GM10248 (cell line): Measurements from ENCODE around the gene CLK3.
"Not testable (repeated sequence)": the region's sequence is repeated elsewhere in the genome, so short reads cannot be mapped to it uniquely, and the experiment has no call there.

Source experiments
- CTCF ChIA-PET: fragments of 300-600 bp; sonication (Branson Sonifier 250); formaldehyde crosslinking; extraction: SDS; loops from one replicate; lab custom pipeline; 2021; ENCODE audit warnings: antibody characterized with exemption; lab: Yijun Ruan, JAX
- POLR2A ChIA-PET: fragments of 350-650 bp; sonication (Branson Sonifier 250); formaldehyde crosslinking; extraction: SDS; loops from one replicate; lab custom pipeline; 2020; ENCODE audit warnings: antibody characterized with exemption; lab: Yijun Ruan, JAX
- DNase-seq: peaks from one replicate; pipeline ENCODE4 v3.0.0; 2012; ENCODE audit errors: extremely low spot score
- TF ChIP-seq, protein P1 (sequence below): IDR thresholded peaks from 2 replicates; pipeline ENCODE4 v1.5.1; 2012; ENCODE audit warnings: mild to moderate bottlenecking, low read depth; ENCODE audit errors: extremely low read depth, missing control alignments, control extremely low read depth

The CLK3 gene

DNA sequence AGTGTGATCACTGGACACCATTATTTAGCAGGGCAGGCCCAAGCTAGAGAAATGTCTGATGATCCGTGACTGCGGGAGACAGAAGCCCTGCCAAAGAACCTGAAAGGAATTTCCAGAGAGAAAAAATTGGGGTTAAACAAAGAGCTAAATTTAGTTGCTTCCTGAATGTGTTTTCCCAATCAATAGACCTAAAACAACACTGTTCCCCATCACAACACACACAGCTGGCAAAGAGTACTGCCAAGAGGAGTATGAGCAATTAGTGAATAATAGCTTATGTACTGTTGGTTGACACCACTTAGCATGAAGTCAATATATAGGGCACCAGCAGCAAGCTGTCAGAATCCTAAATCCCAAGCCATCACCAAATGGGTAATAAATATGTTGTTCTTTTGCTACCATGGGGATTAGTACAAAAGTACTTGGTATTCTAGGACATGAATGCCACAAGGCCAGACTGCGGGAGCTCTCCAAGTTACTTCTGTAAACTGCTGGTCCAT lies 35.7 kb downstream of the CLK3 start:
- TF ChIP-seq, protein P1, sequence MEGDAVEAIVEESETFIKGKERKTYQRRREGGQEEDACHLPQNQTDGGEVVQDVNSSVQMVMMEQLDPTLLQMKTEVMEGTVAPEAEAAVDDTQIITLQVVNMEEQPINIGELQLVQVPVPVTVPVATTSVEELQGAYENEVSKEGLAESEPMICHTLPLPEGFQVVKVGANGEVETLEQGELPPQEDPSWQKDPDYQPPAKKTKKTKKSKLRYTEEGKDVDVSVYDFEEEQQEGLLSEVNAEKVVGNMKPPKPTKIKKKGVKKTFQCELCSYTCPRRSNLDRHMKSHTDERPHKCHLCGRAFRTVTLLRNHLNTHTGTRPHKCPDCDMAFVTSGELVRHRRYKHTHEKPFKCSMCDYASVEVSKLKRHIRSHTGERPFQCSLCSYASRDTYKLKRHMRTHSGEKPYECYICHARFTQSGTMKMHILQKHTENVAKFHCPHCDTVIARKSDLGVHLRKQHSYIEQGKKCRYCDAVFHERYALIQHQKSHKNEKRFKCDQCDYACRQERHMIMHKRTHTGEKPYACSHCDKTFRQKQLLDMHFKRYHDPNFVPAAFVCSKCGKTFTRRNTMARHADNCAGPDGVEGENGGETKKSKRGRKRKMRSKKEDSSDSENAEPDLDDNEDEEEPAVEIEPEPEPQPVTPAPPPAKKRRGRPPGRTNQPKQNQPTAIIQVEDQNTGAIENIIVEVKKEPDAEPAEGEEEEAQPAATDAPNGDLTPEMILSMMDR = no peak
- ChIA-PET POLR2A (no interaction called here), CTCF (interaction anchor here (1.1 to 9.7 kb wide), 3 partner anchors 18 to 298 kb away, joined by 3 to 110 read pairs (median 4); no protein-coding TSS in a partner anchor)
- DNase-seq = no peak

DNA sequence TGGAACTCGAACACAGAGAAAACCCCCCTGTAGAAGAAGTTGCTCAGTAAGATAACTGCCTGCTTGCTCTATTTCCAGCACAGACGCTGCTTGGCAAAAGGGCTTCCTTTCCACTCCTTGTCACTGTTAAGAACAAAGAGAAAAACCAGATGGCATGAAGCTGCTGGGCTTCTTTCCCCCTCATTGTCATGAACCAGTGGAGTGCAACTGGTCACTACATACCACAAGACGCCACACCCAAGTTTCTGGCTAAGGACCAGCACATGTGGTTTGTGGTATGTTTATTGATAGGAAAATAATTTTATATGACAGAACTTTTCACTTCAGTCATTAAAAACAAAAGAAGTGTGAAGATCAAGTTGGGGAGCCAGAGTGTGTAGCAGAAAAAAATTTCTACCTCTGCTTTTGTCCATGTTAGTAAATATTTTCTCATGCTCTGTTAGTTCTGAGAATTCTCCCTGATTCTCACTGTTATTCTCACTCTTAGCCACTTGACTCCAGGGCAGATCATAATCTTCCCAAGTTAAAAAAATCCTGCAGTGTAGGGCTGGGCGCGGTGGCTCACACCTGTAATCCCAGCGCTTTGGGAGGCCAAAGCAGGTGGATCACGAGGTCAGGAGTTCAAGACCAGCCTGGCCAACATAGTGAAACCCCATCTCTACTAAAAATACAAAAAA lies 37.9 kb downstream of the CLK3 start:
- POLR2A ChIA-PET = no interaction called here
- CTCF ChIA-PET = interaction anchor here (0.9 to 1.5 kb wide), 3 partner anchors 19 to 118 kb away, joined by 3 to 5 read pairs (median 4); no protein-coding TSS in a partner anchor
- TF ChIP-seq, protein P1 = no peak
- DNase-seq = no peak

- ChIA-PET CTCF (no interaction called here), POLR2A (no interaction called here)
- TF ChIP-seq, protein P1 = no peak
- no peak for DNase-seq
Measured at GRCh38 chr15:74655424-74655823, 39.8 kb downstream of the CLK3 start.

DNA sequence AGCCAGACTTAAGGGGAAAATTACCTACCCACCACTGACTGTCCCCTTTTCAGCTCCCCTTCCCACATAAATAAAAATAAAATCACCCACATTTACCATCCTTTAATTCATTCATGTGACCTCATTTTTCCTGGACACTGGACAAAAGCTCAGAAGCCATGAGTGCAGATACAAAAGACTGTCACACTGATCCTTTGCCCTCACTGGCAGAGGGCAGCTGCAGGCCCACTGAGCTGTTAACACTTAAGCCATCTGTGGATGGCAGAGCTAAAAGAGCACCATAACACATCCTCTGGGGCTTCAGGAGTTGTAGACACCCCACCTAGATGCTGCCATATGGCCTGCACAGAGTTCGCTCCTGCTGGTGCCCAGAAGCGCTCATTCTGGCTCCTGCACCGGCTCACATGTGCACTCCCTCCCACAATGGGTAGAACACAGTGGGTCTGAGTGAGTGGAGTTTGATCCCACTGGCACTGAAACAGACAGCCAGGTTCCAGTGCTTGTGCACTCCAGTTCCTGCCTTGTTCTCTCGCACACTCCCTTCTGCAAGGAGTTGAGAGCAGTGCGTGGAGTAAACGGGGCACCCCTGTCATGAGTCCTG lies 41.4 kb downstream of the CLK3 start:
- ChIA-PET CTCF (interaction anchor here (0.6 to 2.0 kb wide), 5 partner anchors 10 to 124 kb away, joined by 3 to 8 read pairs (median 4); partner anchors contain the start of gene CSK), POLR2A (no interaction called here)
- DNase-seq = no peak
- TF ChIP-seq, protein P1 = no peak

DNA sequence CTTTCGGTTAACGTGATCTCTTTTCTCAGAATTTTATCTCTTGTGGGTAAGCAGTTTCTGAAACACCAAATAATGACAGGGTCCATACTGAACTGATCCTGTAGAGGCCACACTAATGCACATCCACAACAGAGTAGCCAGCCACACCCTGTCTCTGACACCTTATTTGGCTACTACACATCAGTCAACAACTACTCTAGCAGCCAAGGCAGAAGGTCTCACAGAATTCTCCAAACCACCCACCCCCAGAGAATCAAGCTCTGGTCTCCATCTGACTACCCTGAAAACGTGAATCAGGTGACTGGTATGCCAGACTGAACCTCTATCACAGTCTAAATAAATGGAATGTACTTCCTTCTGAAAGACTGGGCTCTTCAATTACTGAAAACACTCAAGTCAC lies 42.2 kb downstream of the CLK3 start:
- TF ChIP-seq, protein P1 = no peak
- no peak for DNase-seq
- ChIA-PET CTCF (interaction anchor here (1.2 to 2.0 kb wide), 4 partner anchors 11 to 124 kb away, joined by 3 to 8 read pairs (median 4); partner anchors contain the start of gene CSK), POLR2A (no interaction called here)

GRCh38 chr15:74661280-74661679 lies 45.6 kb downstream of the CLK3 start:
- CTCF ChIA-PET, DNase-seq, POLR2A ChIA-PET: not testable (repeated sequence)
